Effector CD4-positive, alpha-beta T cell (primary cell): ENCODE data around the gene PSMG3.

Experiments
- DNase-seq: peaks from one replicate; pipeline ENCODE4 v3.0.0-alpha.2; 2020

Gene PSMG3

GRCh38 chr7:1578513-1578912 is 8.7 kb upstream of the PSMG3 start:
- no peak for DNase-seq

- no peak for DNase-seq
Observed at GRCh38 chr7:1576521-1577253, 6.9 kb upstream of the PSMG3 start.

- no peak for DNase-seq
Observed at GRCh38 chr7:1575809-1576208, 6.0 kb upstream of the PSMG3 start.

GRCh38 chr7:1572111-1572822 is 2.4 kb upstream of the PSMG3 start:
- no peak for DNase-seq

GRCh38 chr7:1569440-1569832 is 396 bp downstream of the PSMG3 start:
- no peak for DNase-seq

- DNase-seq: no peak
Observed at GRCh38 chr7:1569016-1569415, 816 bp downstream of the PSMG3 start.

- no peak for DNase-seq
Observed at GRCh38 chr7:1567896-1568510, 1.8 kb downstream of the PSMG3 start.

- no peak for DNase-seq
Observed at GRCh38 chr7:1567049-1567771, 2.6 kb downstream of the PSMG3 start.

GRCh38 chr7:1566687-1567048 is 3.2 kb downstream of the PSMG3 start:
- DNase-seq: no peak

GRCh38 chr7:1564603-1565022 is 5.2 kb downstream of the PSMG3 start:
- DNase-seq: no peak

- DNase-seq: no peak
Observed at GRCh38 chr7:1563981-1564602, 5.7 kb downstream of the PSMG3 start.

GRCh38 chr7:1562597-1563051 is 7.2 kb downstream of the PSMG3 start:
- no peak for DNase-seq

GRCh38 chr7:1562116-1562515 is 7.7 kb downstream of the PSMG3 start:
- no peak for DNase-seq

- DNase-seq: no peak
Observed at GRCh38 chr7:1561036-1561940, 8.5 kb downstream of the PSMG3 start.

- DNase-seq: no peak
Observed at GRCh38 chr7:1560620-1561031, 9.2 kb downstream of the PSMG3 start.

GRCh38 chr7:1559626-1560590 is 9.9 kb downstream of the PSMG3 start:
- no peak for DNase-seq

GRCh38 chr7:1558841-1559625 is 10.8 kb downstream of the PSMG3 start:
- no peak for DNase-seq

- DNase-seq: no peak
Observed at GRCh38 chr7:1558181-1558811, 11.5 kb downstream of the PSMG3 start.

GRCh38 chr7:1557771-1558170 is 12.1 kb downstream of the PSMG3 start:
- DNase-seq: no peak
